SK-N-MC (cell line): ENCODE data around the gene TBXT.

ENCODE experiments used
- EZH2 ChIP-seq: fragments of 200-600 bp; sonication (generic); IDR thresholded peaks from one replicate; pipeline ENCODE4 v1.6.1; 2017; ENCODE audit warnings: antibody characterized with exemption
- POLR2AphosphoS5 ChIP-seq: IDR thresholded peaks from 2 replicates; pipeline ENCODE4 v1.6.1; 2012; ENCODE audit warnings: mild to moderate bottlenecking, low read depth, low read length, borderline replicate concordance

DNA sequence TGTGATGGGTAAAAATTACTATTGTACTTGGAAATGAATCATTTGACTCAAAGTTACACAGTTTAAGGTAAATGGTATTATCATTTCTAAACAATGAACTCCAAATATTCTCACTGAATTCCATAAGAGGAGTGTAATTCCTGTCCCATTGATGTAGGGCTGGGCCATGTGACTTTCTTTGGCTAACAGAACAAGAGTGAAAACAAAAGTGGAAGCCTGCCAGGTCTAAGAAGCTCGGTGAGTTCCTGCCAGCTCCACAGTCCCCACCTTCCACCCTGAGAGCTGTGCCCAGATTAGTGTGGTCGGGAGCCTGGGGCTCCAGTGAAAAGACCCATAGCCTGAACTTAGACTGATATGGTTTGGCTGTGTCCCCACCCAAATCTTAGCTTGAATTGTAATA, 24.6 kb downstream of the TBXT start:
- TF ChIP-seq POLR2AphosphoS5 (no peak), EZH2 (no peak)
